GM12892 (cell line): ENCODE results near the gene DISP3.
A peak's percentile ranks its signal among the peaks of the same experiment; 100 is the strongest.

Experiments used
- POLR2A ChIP-seq: IDR thresholded peaks from 2 replicates; pipeline ENCODE4 v1.6.1; 2011; ENCODE audit warnings: low read depth, low read length, control low read depth
- POLR2AphosphoS5 ChIP-seq: IDR thresholded peaks from 2 replicates; pipeline ENCODE4 v1.6.1; 2011; ENCODE audit warnings: low read depth, low read length, control low read depth

- TF ChIP-seq POLR2A, result peak; percentile 43; the same call in 1 of the 2 replicates
- no peak for TF ChIP-seq POLR2AphosphoS5
Measured at GRCh38 chr1:11478571-11479374, at the start of gene DISP3.
